ENCODE results near the gene NOTCH2NLA.

The NOTCH2NLA gene

DNA sequence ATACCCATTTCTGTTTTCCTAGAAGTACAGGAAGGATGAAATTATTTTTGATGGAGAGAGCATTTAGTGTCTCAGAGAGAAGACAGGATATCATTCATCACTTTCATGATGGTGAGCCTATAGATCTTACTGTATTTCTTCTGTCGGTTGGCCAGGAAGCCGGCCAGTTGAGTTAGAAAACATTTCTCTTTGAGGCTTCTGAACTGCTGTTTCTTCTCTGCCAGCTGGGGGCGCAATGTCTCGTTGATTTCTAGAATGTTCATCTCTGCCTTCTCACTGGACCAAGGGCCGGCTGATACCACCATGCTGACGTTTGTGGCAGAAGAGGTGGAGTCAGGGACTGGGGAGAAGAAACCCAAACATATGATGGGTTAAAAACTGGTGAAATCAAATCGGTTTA is 84.4 kb downstream of the NOTCH2NLA start, which contains the start of gene NBPF10:
TSS of gene NBPF10 (minus strand) at position 340 of the 400 bp plus-strand sequence. CDS start at position 305, 35 bp downstream.
- peak; percentile 11 for DNase-seq
